Embryonic facial prominence (tissue), 1 donor: ENCODE results near the gene JAG2.

Experiments used
- DNase-seq: peaks from one replicate; pipeline ENCODE4 v3.0.0-alpha.2; 2016; ENCODE audit errors: extremely low spot score

JAG2 gene

GRCh38 chr14:105168496-105168978 is at the start of gene JAG2:
Gene JAG2, minus strand, starts transcription at chr14:105168776. Its CDS starts 356 bp downstream, at chr14:105168420.
- DNase-seq: no peak

GRCh38 chr14:105217774-105218173 is 49.2 kb upstream of the JAG2 start:
- DNase-seq: no peak

- no peak for DNase-seq
These were observed 48.1 kb upstream of the JAG2 start for GRCh38 chr14:105216490-105217247.

GRCh38 chr14:105215602-105216001 is 47.0 kb upstream of the JAG2 start:
- no peak for DNase-seq

GRCh38 chr14:105214324-105214915 is 45.8 kb upstream of the JAG2 start:
- no peak for DNase-seq

- no peak for DNase-seq
These were observed 44.8 kb upstream of the JAG2 start for GRCh38 chr14:105213361-105213760.

- no peak for DNase-seq
These were observed 44.1 kb upstream of the JAG2 start for GRCh38 chr14:105212541-105213300.

GRCh38 chr14:105211758-105212089 is 43.1 kb upstream of the JAG2 start:
- DNase-seq: no peak

GRCh38 chr14:105211086-105211757 is 42.6 kb upstream of the JAG2 start:
- no peak for DNase-seq

- DNase-seq: no peak
These were observed 41.9 kb upstream of the JAG2 start for GRCh38 chr14:105210266-105211025.

GRCh38 chr14:105209646-105210045 is 41.1 kb upstream of the JAG2 start:
- no peak for DNase-seq

GRCh38 chr14:105209091-105209490 is 40.5 kb upstream of the JAG2 start:
- DNase-seq: no peak

GRCh38 chr14:105208738-105209075 is 40.1 kb upstream of the JAG2 start:
- no peak for DNase-seq

- DNase-seq: no peak
These were observed 39.6 kb upstream of the JAG2 start for GRCh38 chr14:105207996-105208737.

- no peak for DNase-seq
These were observed 38.9 kb upstream of the JAG2 start for GRCh38 chr14:105207460-105207901.

GRCh38 chr14:105206873-105207272 is 38.3 kb upstream of the JAG2 start:
- no peak for DNase-seq

GRCh38 chr14:105205673-105206208 is 37.2 kb upstream of the JAG2 start:
- no peak for DNase-seq

- DNase-seq: no peak
These were observed 36.5 kb upstream of the JAG2 start for GRCh38 chr14:105204931-105205672.

- no peak for DNase-seq
These were observed 35.8 kb upstream of the JAG2 start for GRCh38 chr14:105204206-105204930.
